ENCODE measurements around the gene LRRK1.

LRRK1 gene

DNA sequence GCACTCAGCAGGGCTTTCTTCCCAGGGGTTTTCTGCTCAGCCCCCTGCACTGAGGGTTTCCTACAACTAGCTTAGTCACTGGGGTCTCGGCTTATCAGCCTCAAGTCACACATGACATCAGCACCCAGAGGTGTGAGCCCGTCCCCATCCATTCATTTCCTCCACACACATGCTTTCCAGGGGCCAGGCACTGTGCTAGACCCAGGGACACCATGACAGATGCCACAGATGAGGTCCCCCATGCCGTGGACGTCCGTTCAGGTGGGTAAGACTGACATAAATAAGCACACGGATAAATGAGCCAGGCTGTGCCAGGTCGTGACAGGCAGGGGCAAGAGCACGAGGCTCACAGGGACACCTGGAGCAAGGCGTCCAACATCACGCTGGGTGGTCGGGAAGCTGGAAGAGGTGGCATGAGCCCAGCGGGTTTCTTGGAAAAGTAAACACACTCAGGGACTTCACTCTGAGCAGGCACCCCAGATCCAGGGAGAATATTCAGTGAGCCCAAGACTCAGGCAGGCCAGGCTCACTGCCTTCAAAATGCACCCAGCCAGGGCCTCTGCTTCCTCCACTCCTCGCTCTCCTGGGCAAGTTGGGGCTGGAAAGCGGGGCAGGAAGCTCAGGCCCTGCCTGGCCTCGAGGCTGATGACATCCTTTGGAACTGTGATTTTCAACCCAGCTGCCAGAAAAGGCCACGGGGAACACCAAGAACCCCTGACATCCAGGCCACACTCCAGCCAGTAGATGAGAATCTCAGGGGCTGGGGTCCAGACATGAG is 193.4 kb downstream of the LRRK1 start:
- DNase-seq (ENCODE audit: low read depth in 2 of 2) = no peak

DNA sequence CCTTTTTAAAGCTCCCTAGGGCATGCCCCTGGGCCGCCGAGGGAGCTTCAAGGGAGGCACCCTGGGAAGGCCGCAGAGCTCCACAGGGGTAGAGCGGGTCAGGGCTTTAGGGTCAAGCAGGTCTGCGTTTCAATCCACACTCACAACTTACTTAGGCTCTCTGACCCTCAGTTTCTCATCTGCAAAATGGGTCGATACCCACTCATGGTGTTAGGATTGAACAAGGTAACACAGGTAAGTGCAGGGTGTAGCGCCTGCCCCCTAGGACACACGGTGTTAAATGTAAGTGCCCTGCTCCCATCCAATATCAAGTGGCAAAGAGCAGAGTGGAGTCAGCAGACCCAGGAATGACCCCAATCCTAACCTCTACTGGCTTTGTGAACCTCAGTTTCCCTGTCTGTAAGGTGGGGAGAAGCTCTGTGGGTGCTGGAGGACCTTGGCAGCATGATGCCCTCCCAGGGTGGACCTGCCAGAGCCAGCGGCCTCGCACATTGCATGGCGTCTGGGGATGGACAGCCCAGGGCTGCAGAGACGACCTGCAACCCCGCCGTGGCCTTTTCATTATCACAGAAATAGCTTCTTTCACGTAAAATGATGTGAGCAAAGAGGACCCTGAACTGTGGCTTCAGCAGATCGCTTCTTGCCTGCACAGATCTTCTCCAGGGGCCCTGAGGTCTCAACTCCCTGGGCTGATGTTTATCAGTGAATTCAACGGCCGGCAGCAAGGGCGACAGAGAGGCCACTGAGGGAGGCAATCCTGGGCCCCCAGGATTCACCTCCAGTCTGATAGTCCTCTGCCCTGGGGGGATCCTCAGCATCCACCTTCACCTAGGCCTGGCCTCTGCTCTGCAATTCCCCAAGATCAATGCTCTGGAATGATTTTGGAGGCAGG is 194.2 kb downstream of the LRRK1 start:
- no peak for DNase-seq (ENCODE audit: low read depth in 2 of 2)

DNA sequence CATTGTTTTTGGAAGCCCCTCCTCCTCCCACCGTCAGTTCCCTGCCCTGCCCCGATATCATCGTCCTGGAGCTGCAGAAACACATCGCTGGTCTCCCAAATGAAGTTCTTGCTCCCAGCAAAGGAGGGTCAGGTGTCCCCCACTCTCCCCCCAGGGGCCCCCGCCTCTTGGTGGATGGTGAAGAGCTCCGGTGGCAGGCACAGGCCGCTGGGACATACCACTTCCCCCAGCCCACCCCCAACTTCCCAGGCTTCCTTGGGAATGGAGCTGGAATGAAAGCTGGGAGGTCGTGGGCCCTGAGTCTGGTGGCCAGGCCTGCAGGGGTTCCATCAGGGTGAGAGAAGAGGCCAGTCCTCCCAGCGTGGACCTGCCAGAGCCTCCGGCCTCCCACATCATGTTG is 195.0 kb downstream of the LRRK1 start:
- DNase-seq (ENCODE audit: low read depth in 2 of 2) = no peak

DNA sequence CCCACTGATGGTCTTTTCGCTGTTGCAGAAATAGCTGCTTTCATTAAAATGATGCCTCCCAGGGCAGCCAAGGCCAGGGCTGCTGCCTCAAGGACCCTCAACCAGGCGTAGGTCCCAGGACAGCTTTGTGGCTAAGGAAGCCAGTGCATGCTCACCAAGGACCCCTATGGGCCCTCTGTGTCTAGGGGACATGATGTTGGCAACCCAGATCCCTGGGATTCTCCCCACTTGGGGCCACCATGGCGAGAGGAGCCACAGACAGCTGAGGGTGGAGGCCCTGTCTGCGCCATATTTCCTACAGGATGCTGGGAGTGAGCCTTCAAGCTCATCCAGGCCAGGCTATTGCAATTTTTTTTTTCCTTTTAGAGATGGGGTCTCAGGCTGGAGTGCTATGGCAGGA is 195.5 kb downstream of the LRRK1 start:
- no peak for DNase-seq (ENCODE audit: low read depth in 2 of 2)

DNA sequence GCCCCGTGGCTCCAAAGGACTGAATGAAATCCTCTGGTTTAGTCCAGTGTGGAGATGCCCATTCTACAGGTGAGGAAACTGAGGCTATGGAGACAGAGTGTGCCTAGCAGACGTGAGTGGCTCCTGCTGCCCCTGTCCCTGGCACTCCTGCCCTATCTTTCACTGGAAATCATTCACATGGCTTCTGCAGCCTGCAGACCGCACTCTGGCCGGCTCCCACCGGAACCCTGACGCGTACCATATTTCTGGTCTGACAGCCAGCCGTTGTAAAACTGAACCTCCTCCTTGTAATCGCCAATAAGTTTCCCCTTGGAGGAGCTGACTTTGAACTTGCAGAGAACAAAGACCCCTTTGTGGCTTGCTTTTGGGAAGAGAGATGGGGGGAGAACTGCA is 196.2 kb downstream of the LRRK1 start:
- no peak for DNase-seq (ENCODE audit: low read depth in 2 of 2)

DNA sequence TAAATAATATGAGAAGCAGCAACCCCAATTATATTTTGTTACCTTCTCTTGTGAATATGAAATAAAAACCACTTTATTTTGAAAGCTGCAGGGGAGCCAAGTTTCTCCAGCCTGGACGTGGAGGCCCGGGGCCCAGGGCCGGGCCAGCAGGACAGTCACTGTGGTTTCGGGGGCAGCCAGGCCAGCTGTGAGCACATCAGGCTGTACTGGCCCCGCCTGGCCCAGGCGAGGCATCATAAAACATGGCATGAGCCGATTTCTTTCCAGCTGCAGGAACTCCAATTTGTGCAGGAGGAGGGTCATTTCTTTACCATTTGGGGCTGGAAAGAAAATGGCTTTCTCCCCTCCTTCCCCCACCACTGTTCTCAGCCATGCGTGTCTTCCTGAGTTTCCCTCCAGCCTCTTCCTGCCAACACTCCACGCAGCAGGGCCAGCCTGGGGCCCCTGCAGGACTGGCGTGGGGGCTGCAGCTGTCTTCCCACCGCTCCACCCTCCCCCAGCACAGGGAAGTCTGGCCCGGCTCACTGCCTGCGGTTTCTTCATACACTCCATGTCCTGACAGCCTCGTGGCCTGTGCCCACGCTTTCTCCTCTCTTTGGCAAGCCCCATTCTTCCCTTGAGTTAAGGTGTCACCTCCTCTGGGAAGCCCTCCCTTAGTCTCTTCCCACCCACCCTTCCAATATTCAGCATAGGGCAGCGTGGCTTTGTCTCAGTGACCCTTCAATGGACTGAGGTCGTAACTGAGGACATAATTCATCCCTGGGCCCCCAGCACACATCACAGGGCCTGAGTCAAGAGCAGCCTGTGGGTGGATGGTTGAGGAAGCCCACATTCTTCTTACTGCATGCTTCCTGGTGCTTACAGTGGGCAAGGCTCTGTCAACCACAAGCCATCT is 196.9 kb downstream of the LRRK1 start:
- DNase-seq (ENCODE audit: low read depth in 2 of 2) = no peak

DNA sequence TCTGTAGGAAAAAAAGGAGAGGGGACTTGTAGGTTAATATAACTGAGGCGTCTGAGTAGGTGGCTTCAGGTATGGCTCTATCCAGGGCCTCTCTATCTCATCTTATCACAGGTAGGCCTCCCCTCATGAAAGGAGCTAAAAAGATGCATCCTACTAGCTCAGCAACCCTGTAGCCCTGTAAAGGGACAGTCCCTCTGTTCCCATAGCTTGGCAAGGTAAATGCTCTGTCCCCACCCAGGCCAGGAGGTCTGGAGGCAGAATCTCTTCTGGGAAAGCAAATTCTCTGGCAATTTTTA is 197.5 kb downstream of the LRRK1 start:
- no peak for DNase-seq (ENCODE audit: low read depth in 2 of 2)

DNA sequence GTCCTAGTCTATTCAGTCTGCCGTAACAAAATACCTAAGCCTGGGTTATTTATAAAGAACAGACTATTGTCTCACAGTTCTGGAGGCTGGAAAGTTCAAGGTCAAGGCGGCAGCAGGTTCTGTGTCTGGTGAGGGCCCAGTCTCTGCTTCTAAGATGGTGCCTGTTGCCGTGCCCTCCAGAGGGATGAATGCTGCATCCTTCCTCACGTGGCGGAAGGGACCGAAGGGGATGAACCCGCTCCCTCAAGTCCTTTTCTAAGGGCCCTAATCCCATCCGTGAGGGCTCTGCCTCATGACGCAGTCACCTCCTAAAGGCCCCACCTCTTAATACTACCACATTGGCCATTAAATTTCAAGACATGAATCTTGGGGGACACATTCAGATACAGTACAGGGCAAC is 199.0 kb downstream of the LRRK1 start:
- no peak for DNase-seq (ENCODE audit: low read depth in 2 of 2)

DNA sequence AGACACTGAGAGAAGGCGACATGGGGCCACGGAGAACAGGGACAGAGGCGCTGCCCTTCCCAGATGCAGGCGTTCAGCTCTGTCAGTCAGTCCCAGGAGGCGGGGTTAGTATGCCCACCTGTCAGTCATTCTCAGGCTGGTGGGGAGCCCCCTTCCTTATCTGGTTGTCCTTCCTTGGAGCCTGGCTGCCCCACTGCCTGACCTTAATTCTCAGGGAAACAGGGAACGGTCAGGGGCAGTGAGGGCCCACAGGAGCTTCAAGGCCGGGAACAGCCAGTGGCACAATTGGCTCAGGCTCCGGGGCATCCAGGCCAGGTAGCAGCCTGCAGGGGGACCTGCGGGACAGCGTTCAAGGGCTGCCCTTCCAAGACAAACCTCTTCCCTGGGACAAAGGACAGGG is 199.5 kb downstream of the LRRK1 start:
- DNase-seq (ENCODE audit: low read depth in 2 of 2) = no peak

DNA sequence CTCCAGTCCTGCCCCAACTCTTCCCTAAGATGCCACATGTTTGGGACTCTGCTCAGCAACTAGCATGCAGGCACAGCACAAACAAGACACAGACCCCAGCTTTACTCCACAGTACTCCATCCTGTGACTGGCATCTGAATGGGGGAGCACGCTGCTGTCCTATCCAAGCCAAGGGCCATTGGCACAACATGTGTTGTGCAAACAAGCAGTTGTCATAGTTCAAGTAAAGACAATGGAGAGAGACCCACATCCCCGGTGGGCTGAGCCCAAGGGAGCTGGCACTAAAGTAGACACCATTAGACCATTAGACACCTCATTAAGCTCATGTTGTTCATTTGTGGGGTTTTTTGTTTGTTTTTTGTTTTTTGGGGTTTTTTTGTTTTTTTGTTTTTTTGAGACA is 200.0 kb downstream of the LRRK1 start:
- DNase-seq (ENCODE audit: low read depth in 2 of 2) = no peak

All from fibroblast of skin of left quadriceps (primary cell).